ENCODE measurements around the gene C5orf63. TPM values are rescaled to one million over a fixed set of nuclear protein-coding genes. Genes with fewer than 3 reads are reported as not detected.
"Not testable (repeated sequence)": the region's sequence is repeated elsewhere in the genome, so short reads cannot be mapped to it uniquely, and the experiment has no call there.

C5orf63 gene
- polyA plus RNA-seq, 3 donors: 1.9 to 4.7 (median 4.7) TPM

GRCh38 chr5:127079994-127080491, 6.7 kb upstream of the C5orf63 start:
- 46 to 65% (median 65%) methylated on average over 9 of the region's 9 CpGs for WGBS, 3 donors
- no peak overlapping the region for H3K27ac ChIP-seq (ENCODE audit: low read depth, low read length)

GRCh38 chr5:127077366-127077765, 4.1 kb upstream of the C5orf63 start:
- 30 to 81% (median 76%) methylated on average over 1 of the region's 1 CpG for WGBS, 3 donors
- H3K27ac ChIP-seq (ENCODE audit: low read depth, low read length): no peak overlapping the region

GRCh38 chr5:127076315-127077129, 3.2 kb upstream of the C5orf63 start:
- 56 to 72% (median 61%) methylated on average over 4 of the region's 4 CpGs for WGBS, 3 donors
- H3K27ac ChIP-seq (ENCODE audit: low read depth, low read length): no peak overlapping the region

GRCh38 chr5:127074466-127074865, 1.2 kb upstream of the C5orf63 start:
- WGBS, 3 donors: 53 to 96% (median 89%) methylated on average over 3 of the region's 3 CpGs

GRCh38 chr5:127070243-127070642, 3.1 kb downstream of the C5orf63 start:
- WGBS, 3 donors: 82 to 93% (median 82%) methylated on average over 2 of the region's 2 CpGs
- no peak overlapping the region for H3K27ac ChIP-seq (ENCODE audit: low read depth, low read length)

More at GRCh38 chr5:127074466-127074865, 1.2 kb upstream of the C5orf63 start:
- H3K27ac ChIP-seq (ENCODE audit: low read depth, low read length): no peak overlapping the region

GRCh38 chr5:127068493-127069214, 4.6 kb downstream of the C5orf63 start:
- H3K27ac ChIP-seq (ENCODE audit: low read depth, low read length): no peak overlapping the region
- WGBS, 3 donors: 46 to 84% (median 49%) methylated on average over 2 of the region's 2 CpGs

- H3K27ac ChIP-seq (ENCODE audit: low read depth, low read length): no peak overlapping the region
Observed at GRCh38 chr5:127066721-127067120, 6.6 kb downstream of the C5orf63 start.

- no peak overlapping the region for H3K27ac ChIP-seq (ENCODE audit: low read depth, low read length)
- WGBS, 3 donors: 96% methylated on average over 4 of the region's 4 CpGs
Observed at GRCh38 chr5:127064253-127064840, 9.0 kb downstream of the C5orf63 start.

- H3K27ac ChIP-seq (ENCODE audit: low read depth, low read length): no peak overlapping the region
- WGBS, 3 donors: 55 to 76% (median 76%) methylated on average over 2 of the region's 2 CpGs
Observed at GRCh38 chr5:127063257-127063913, 9.9 kb downstream of the C5orf63 start.

GRCh38 chr5:127061956-127062355, 11.3 kb downstream of the C5orf63 start:
- no peak overlapping the region for H3K27ac ChIP-seq (ENCODE audit: low read depth, low read length)
- WGBS, 3 donors: 37 to 90% (median 86%) methylated on average over 1 of the region's 1 CpG

GRCh38 chr5:127061537-127061936, 11.8 kb downstream of the C5orf63 start:
- H3K27ac ChIP-seq (ENCODE audit: low read depth, low read length): no peak overlapping the region
- WGBS, 3 donors: 87 to 92% (median 89%) methylated on average over 1 of the region's 1 CpG

- H3K27ac ChIP-seq (ENCODE audit: low read depth, low read length): no peak overlapping the region
- WGBS, 3 donors: 36 to 66% (median 47%) methylated on average over 1 of the region's 1 CpG
Observed at GRCh38 chr5:127060470-127060985, 12.8 kb downstream of the C5orf63 start.

GRCh38 chr5:127056896-127057295, 16.4 kb downstream of the C5orf63 start:
- no peak overlapping the region for H3K27ac ChIP-seq (ENCODE audit: low read depth, low read length)
- WGBS, 3 donors: 55 to 88% (median 64%) methylated on average over 2 of the region's 2 CpGs

GRCh38 chr5:127055880-127056653, 17.2 kb downstream of the C5orf63 start:
- WGBS, 3 donors: 77 to 94% (median 92%) methylated on average over 3 of the region's 3 CpGs
- no peak overlapping the region for H3K27ac ChIP-seq (ENCODE audit: low read depth, low read length)

GRCh38 chr5:127053551-127053950, 19.8 kb downstream of the C5orf63 start:
- not testable (repeated sequence) for H3K27ac ChIP-seq (ENCODE audit: low read depth, low read length)
- 96 to 98% (median 97%) methylated on average over 6 of the region's 6 CpGs for WGBS, 3 donors

- 78 to 89% (median 86%) methylated on average over 3 of the region's 3 CpGs for WGBS, 3 donors
- no peak overlapping the region for H3K27ac ChIP-seq (ENCODE audit: low read depth, low read length)
Observed at GRCh38 chr5:127053049-127053448, 20.3 kb downstream of the C5orf63 start.

GRCh38 chr5:127051591-127051990, 21.7 kb downstream of the C5orf63 start:
- 82 to 96% (median 94%) methylated on average over 1 of the region's 1 CpG for WGBS, 3 donors
- no peak overlapping the region for H3K27ac ChIP-seq (ENCODE audit: low read depth, low read length)

All from adipose tissue (tissue), 3 donors.